GM10266 (cell line): Measurements from ENCODE around the gene RECK.

Experiments
- DNase-seq: peaks from one replicate; pipeline ENCODE4 v3.0.0; 2012; ENCODE audit errors: extremely low spot score
- CTCF ChIP-seq: IDR thresholded peaks from 2 replicates; pipeline ENCODE4 v1.5.1; 2012; ENCODE audit warnings: mild to moderate bottlenecking, low read depth; ENCODE audit not compliant: control insufficient read depth, insufficient read depth; ENCODE audit errors: missing control alignments

The RECK gene

GRCh38 chr9:36101916-36102741 lies 65.4 kb downstream of the RECK start:
- TF ChIP-seq CTCF, result no peak
- DNase-seq, result no peak

- DNase-seq, result peak; percentile 71
- TF ChIP-seq CTCF, result peak; percentile 94
Measured at GRCh38 chr9:36102742-36103495, 66.2 kb downstream of the RECK start.

- DNase-seq, result no peak
- no peak for TF ChIP-seq CTCF
Measured at GRCh38 chr9:36109071-36109470, 72.4 kb downstream of the RECK start.

GRCh38 chr9:36110434-36110833 lies 73.7 kb downstream of the RECK start:
- TF ChIP-seq CTCF, result no peak
- no peak for DNase-seq

- no peak for DNase-seq
- TF ChIP-seq CTCF, result no peak
Measured at GRCh38 chr9:36112516-36112915, 75.8 kb downstream of the RECK start.

- DNase-seq, result no peak
- TF ChIP-seq CTCF, result no peak
Measured at GRCh38 chr9:36113999-36114398, 77.3 kb downstream of the RECK start.

GRCh38 chr9:36116593-36116992 lies 79.9 kb downstream of the RECK start:
- TF ChIP-seq CTCF, result no peak
- DNase-seq, result no peak
